Fibroblast of lung (primary cell): ENCODE data around the gene NKAIN1.

Experiments used
- CTCF ChIP-seq, 2 donors: IDR thresholded peaks in 1 of 2; conservative IDR thresholded peaks in 1 of 2; 1 replicate in 1 of 2; 2 replicates in 1 of 2; pipeline ENCODE4 v1.5.1; 2011 to 2012; ENCODE audit warnings: low read length in 2 of 2, control low read depth in 1 of 2, inconsistent platforms in 1 of 2, low read depth in 1 of 2, mild to moderate bottlenecking in 1 of 2
- EZH2 ChIP-seq: IDR thresholded peaks from 2 replicates; pipeline ENCODE4 v1.5.1; 2012; ENCODE audit warnings: low read length, control low read depth, mild to moderate bottlenecking; ENCODE audit errors: missing control alignments

- TF ChIP-seq CTCF (conservative IDR thresholded peaks at IDR 0.05 in 1 of 2, IDR thresholded peaks at IDR 0.05 in 1 of 2; ENCODE audit: low read depth in 1 of 2, low read length in 2 of 2) (no peak), EZH2 (no peak)
Observed at GRCh38 chr1:31148409-31148808, 91.3 kb downstream of the NKAIN1 start.
